ENCODE results near the gene CD101. TPM values are rescaled to one million over a fixed set of nuclear protein-coding genes. Genes with fewer than 3 reads are reported as not detected.

CD101 gene
- total RNA-seq, 1 experiment from 2014 or later: 1.2 TPM

DNA sequence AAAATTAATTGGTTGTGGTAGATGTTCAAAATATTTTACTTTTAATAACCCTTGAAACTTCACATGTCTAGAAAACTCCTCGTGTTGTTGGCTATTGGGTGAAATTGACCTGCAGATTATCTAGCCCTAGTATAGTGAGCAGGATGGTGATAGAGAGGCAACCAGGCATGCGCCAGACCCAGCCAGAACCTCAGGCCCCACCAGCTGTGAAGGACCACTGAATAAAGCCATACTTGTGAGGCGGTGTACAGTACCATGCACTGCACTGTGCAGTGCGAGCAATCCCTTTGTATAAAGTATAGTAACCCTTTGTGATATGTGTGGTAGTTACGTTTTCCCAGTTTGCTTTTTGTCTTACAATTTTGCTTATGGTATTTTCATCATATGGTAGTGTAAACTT, 67.0 kb downstream of the CD101 start:
- Histone ChIP-seq H3K4me2 (ENCODE audit: low read length) (no peak overlapping the region), H3K27ac (ENCODE audit: low read depth, low read length) (no peak overlapping the region), H3K9ac (ENCODE audit: low read length) (no peak overlapping the region), H3K9me2 (ENCODE audit: insufficient read depth) (no peaks in the 10 kb centered on the region), H3K9me3 (ENCODE audit: control insufficient read depth in 1 of 2, insufficient read depth in 1 of 2, low read depth in 1 of 2, low read length in 2 of 2) (no peaks in the 10 kb centered on the region), H3K4me3 (replicated peaks in 1 of 2; ENCODE audit: low read depth in 1 of 2, low read length in 2 of 2) (no peak overlapping the region), H2AFZ (ENCODE audit: low read depth, low read length, poor library complexity, severe bottlenecking) (no peak overlapping the region), H4K20me1 (ENCODE audit: insufficient read depth) (no peaks in the 10 kb centered on the region), H3K36me3 (ENCODE audit: control insufficient read depth in 1 of 2, insufficient read depth in 2 of 2, low read length in 2 of 2) (peaks cover 0 to 13% of the 10 kb centered on the region in 2 experiments; a peak in 1 of 4 replicates), H3K27me3 (ENCODE audit: insufficient read depth, low read length) (no peaks in the 10 kb centered on the region), H3K79me2 (ENCODE audit: insufficient read depth, low read length) (peaks cover 61% of the 10 kb centered on the region), H3K4me1 (ENCODE audit: control insufficient read depth in 1 of 2, insufficient read depth in 2 of 2, low read length in 2 of 2) (no peaks in the 10 kb centered on the region)
- no TSS peak for BruUV-seq (replicated peaks)
- TF ChIP-seq, protein P1, sequence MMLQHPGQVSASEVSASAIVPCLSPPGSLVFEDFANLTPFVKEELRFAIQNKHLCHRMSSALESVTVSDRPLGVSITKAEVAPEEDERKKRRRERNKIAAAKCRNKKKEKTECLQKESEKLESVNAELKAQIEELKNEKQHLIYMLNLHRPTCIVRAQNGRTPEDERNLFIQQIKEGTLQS (IDR thresholded peaks at IDR 0.05): no peak
- ATAC-seq: no peak
- POLR2A ChIA-PET: interaction anchor here (1.0 kb wide), 1 partner anchor 9 kb away, joined by 3 read pairs; the partner anchor contains the start of gene TTF2
- CTCF ChIA-PET: interaction anchor here (9.0 kb wide), 1 partner anchor 217 kb away, joined by 101 read pairs; no protein-coding TSS in a partner anchor
- intact Hi-C loops (cut with micrococcal nuclease): loop anchor here (1.0 to 10.0 kb wide), 3 partner anchors 216 to 826 kb away; no protein-coding TSS in a partner anchor
- DNase-seq (ENCODE audit: low read depth, low spot score): no peak
- RAD21 ChIA-PET (ENCODE audit: low non-redundant PET in 1 of 2, low total read pairs in 2 of 2, uncharacterized antibody in 2 of 2, unreplicated experiment in 2 of 2): interaction anchor here in 1 of 2 experiments (1.4 kb wide), 1 partner anchor 60 kb away, joined by 6 read pairs; no protein-coding TSS in a partner anchor

DNA sequence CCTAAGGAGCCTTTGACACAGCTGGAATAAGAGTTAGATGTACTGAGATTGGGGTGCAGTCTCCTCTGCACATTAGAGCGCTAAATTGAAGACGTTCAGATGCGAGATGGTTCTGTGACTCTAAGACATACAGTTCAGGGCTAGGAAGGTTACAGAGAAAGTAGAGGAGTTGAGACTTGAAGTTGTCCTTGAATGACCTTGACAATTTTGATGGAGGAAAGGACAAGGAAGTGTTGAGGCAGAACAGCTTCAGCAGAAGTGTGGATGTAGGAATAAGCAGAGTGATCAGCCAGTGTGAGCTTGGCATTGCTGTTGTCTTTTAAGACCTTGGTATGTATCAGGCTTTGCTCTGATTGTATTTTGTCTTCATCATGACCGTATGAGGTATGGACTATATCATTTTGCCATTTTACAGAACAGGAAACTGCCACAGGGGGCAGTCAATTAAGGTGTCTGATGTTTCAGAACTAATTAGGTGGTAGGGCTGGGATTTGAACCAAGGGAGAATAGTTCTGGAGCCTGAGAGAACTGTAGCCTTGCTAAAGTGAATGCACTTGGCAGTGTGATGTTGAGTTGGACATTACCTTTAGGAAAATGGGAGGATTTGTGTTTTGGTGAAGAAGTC, 67.8 kb downstream of the CD101 start:
- no peak overlapping the region for H3K4me2 ChIP-seq (ENCODE audit: low read length)
- H3K4me3 ChIP-seq (replicated peaks in 1 of 2; ENCODE audit: low read depth in 1 of 2, low read length in 2 of 2): no peak overlapping the region
- H3K79me2 ChIP-seq (ENCODE audit: insufficient read depth, low read length): peaks cover 55% of the 10 kb centered on the region
- no peaks in the 10 kb centered on the region for H3K27me3 ChIP-seq (ENCODE audit: insufficient read depth, low read length)
- intact Hi-C loops (cut with micrococcal nuclease): loop anchor here (2.0 to 10.0 kb wide), 2 partner anchors 685 to 825 kb away; no protein-coding TSS in a partner anchor
- ChIA-PET CTCF (interaction anchor here (9.0 kb wide), 1 partner anchor 216 kb away, joined by 101 read pairs; no protein-coding TSS in a partner anchor), RAD21 (ENCODE audit: low non-redundant PET in 1 of 2, low total read pairs in 2 of 2, uncharacterized antibody in 2 of 2, unreplicated experiment in 2 of 2) (interaction anchor here in 1 of 2 experiments (0.6 kb wide), 1 partner anchor 303 kb away, joined by 3 read pairs; no protein-coding TSS in a partner anchor), POLR2A (interaction anchor here (1.0 kb wide), 1 partner anchor 10 kb away, joined by 3 read pairs; the partner anchor contains the start of gene TTF2)
- H3K9ac ChIP-seq (ENCODE audit: low read length): no peak overlapping the region
- no peaks in the 10 kb centered on the region for H4K20me1 ChIP-seq (ENCODE audit: insufficient read depth)
- H3K9me2 ChIP-seq (ENCODE audit: insufficient read depth): no peaks in the 10 kb centered on the region
- DNase-seq (ENCODE audit: low read depth, low spot score): no peak
- H3K4me1 ChIP-seq (ENCODE audit: control insufficient read depth in 1 of 2, insufficient read depth in 2 of 2, low read length in 2 of 2): no peaks in the 10 kb centered on the region
- no peak overlapping the region for H2AFZ ChIP-seq (ENCODE audit: low read depth, low read length, poor library complexity, severe bottlenecking)
- TF ChIP-seq, protein P2, sequence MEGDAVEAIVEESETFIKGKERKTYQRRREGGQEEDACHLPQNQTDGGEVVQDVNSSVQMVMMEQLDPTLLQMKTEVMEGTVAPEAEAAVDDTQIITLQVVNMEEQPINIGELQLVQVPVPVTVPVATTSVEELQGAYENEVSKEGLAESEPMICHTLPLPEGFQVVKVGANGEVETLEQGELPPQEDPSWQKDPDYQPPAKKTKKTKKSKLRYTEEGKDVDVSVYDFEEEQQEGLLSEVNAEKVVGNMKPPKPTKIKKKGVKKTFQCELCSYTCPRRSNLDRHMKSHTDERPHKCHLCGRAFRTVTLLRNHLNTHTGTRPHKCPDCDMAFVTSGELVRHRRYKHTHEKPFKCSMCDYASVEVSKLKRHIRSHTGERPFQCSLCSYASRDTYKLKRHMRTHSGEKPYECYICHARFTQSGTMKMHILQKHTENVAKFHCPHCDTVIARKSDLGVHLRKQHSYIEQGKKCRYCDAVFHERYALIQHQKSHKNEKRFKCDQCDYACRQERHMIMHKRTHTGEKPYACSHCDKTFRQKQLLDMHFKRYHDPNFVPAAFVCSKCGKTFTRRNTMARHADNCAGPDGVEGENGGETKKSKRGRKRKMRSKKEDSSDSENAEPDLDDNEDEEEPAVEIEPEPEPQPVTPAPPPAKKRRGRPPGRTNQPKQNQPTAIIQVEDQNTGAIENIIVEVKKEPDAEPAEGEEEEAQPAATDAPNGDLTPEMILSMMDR (IDR thresholded peaks at IDR 0.05 in 2 of 3, conservative IDR thresholded peaks at IDR 0.05 in 1 of 3; ENCODE audit: borderline replicate concordance in 1 of 3, insufficient read depth in 1 of 3, low read depth in 2 of 3, low read length in 2 of 3): 0 out of 6 replicates have a peak, but pooled peaks of 1 of the 3 experiments have one; percentile 1
- TF ChIP-seq YY1 (IDR thresholded peaks at IDR 0.05; ENCODE audit: extremely low read depth, insufficient replicate concordance, low read depth, low read length): no peak
- no peak overlapping the region for H3K27ac ChIP-seq (ENCODE audit: low read depth, low read length)
- no TSS peak for BruUV-seq (replicated peaks)
- no peaks in the 10 kb centered on the region for H3K9me3 ChIP-seq (ENCODE audit: control insufficient read depth in 1 of 2, insufficient read depth in 1 of 2, low read depth in 1 of 2, low read length in 2 of 2)
- 0 out of 2 replicates have a peak, but pooled peaks have one; percentile 44 for ATAC-seq
- H3K36me3 ChIP-seq (ENCODE audit: control insufficient read depth in 1 of 2, insufficient read depth in 2 of 2, low read length in 2 of 2): peaks cover 0 to 16% of the 10 kb centered on the region in 2 experiments; a peak in 1 of 4 replicates
